HG02938 (cell line): Measurements from ENCODE around the gene RNF17.

Experiments used
- ATAC-seq: cut with Tn5 transposase; IDR thresholded peaks from one replicate; pipeline ENCODE4 v1.9.1; 2021; ENCODE audit warnings: mild to moderate bottlenecking, moderate library complexity; ENCODE audit not compliant: unreplicated experiment

The RNF17 gene

DNA sequence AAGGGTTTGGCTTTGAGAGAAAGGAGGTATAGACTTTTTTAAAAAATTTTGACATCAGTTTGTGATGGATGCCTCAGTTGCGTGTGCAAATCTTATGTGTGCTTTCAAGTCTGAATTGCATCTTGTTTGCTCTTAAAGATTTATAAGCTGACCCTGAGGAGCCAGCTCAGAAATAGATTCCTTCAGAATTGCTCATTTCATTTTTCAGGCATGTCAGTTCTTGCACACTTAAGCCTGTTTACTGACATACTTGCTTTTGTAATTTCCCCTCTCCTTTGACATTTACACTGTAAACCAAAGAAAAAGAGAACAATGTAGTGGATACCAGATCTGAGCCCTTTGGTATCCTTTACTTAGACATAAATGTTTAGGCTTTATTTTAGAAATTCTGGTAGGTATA, 87.6 kb downstream of the RNF17 start:
- no peak for ATAC-seq

DNA sequence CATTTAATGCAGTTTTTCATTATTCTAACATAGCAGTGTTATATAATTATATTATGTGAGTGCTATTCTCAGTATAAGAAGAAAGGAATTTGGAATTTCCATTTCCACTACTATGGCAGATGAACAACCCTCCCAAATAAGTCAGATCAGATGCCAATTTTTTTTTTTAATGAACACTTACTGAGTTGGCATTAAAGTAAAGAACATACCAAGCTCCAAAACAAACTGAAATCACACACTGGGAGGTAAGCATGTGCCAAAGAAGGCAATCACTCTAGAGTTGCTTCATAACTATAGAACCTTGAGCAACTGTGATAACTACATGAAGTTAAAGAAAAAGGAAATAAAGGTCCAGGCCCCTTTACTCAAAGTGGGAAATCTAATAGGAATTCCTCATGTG, 90.3 kb downstream of the RNF17 start:
- no peak for ATAC-seq

DNA sequence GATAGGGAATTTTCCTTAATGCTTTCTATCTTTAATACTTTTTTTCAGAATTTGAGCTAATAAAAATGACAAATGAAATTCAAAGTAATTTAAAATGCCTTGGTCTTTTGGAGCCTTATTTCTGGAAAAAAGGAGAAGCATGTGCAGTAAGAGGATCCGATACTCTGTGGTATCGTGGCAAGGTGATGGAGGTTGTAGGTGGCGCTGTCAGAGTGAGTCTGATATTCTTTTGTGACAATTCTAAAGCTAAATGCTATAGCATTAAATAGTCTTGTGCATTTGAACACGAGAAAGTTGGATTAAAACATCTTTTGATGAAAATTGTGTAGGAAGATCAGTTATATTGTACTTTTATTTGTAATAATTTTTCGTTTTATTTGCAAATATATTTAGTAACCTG, 95.0 kb downstream of the RNF17 start:
- no peak for ATAC-seq

DNA sequence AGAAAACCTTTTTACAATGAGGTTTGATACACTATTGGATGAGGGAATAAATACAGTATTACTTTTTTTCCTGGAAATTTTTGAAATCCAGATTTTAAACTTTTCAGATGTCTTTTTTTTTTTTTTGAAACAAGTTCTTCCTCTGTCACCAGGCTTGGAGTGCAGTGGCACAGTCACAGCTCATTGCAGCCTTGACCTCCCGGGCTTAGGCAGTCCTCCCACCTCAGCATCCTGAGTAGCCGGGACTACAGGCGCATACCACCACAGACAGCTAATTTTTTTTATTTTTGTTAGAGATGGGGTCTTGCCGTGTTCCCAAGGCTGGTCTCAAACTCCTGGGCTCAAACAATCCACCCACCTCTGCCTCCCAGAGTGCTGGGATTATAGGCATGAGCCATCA, 96.8 kb downstream of the RNF17 start:
- no peak for ATAC-seq

DNA sequence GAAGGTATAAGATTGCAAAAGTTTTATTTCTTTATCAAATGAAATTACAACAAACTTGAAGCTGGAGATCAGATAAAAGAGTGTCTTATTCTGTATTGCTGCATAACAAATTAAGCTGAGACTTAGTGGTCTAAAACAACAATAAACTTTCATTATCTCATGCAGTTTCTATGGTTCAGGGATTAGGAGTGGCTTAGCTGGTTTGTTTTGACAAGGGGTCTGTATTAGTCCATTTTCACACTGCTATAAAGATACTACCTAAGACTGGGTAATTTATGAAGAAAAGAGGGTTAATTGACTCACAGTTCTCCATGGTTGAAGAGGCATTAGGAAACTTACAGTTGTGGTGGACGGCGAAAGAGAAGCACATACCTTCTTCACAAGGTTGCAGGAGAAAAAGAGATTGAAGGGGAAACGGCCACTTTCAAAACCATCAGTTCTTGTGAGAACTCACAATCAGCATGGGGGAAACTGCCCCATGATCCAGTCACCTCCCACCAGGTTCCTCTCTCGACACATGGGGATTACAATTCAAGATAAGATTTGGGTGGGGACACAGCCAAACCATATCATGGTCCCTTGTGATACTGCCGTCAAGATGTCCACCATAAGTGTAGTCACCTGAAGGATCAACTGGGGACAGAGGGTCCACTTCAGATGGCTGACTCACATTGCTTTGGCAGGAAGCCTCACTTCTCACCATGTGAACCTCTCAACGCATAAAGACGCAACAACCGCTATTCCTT, 97.8 kb downstream of the RNF17 start:
- ATAC-seq, result no peak

DNA sequence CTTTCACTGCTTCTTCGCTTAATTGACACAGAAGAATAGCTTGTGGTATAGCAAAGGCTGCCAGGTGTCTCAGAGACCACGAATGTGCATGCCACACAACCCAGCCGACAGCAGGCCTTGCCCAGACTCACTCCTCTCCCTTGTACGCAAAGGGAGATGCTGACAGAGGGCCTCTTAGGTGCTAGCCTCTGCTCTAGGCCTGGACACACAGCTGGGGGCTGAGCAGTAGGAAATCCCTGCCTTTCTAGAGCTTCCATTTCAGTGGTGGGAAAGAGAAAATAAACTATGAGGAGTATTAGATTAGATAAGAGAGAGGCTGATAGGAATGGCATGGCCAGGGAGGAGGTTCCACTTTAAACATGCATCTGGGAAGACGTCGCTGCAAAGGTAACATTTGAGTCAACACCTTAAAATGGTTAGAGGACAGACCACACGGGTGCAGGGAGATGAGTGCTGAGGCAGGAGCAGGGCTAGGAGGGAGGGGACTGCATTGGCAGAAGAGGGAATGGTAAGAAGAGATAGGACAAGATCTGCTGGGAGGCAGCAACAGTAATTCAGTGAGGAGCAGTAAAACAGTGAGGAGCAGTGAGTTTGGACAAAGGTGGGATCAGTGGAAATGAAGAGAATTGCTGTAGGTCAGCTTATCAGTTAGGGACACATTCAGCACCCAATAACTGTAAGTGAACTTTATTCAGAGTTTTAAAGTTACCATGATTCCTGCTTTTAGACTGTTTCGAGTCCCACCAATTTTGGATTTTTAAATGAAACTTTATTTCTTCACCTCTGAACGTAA, 100.0 kb downstream of the RNF17 start:
- no peak for ATAC-seq

DNA sequence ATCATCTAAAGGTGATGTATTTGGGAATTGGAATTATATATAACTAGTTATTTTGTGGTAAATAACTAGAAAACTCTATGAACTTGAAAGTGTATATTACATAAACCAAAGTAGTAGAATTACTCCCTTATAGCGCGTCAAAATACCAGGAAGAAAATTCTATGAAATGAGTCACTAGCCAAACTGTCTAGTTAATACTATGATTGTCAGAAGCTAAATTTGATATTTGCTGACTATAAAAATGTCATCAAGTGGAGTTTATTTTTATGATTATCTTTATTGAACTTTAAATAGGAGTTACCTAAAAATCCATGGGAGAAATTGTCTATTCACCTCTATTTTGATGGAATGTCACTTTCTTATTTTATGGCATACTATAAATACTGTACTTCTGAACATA, 100.6 kb downstream of the RNF17 start:
- no peak for ATAC-seq

DNA sequence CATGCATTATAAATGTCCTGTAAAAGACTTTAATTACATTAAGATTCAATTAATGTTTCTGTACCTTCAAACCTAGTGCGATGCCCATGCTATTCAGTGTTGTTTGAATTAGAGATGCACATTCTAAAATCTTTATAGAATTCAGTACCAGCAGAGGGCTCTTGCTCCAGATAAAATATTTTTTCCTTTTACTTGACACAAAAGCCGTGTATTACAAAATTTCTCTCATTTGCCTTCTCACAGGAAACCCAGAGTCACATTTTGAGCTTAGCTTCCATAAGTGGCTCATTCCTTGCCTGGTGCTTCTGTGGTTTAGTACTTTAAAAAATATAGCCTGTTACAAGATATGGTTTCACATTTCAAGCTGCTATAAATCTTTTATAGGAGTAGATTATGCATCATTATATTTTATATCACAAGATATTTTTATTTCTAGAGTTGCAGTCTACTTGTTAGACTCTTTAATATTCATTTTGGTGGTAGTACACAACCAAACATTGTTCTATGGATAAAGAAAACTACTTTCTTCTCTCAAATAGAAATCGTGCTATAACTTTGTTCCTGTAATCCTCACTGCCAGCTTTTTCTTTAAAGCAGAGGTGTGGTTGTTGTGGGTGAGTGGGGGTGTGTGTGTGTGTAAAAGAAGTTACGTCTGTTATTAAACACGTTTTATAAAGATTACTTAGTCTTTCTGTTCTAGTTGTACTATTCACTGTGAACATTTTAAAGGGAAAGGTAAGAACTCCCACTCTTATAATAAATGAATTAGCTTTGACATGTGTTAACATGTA, 101.4 kb downstream of the RNF17 start:
- ATAC-seq, result no peak

DNA sequence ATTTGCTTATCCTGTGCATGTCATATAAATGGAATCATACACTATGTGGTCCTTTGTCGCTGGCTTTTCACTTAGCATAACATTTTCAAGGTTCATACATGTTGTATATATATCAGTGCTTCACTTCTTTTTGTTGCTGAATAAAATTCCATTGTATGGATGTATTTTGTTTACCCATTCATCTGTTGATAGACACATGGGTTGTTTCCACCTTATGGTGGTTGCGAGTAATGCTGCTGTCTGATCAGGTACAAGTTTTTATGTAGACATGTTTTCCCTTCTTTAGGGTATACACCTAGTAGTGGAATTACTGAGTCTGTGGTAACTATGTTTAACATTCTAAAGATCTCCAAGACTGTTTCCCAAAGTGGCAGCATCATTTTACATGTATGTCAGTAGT, 102.5 kb downstream of the RNF17 start:
- ATAC-seq, result no peak

DNA sequence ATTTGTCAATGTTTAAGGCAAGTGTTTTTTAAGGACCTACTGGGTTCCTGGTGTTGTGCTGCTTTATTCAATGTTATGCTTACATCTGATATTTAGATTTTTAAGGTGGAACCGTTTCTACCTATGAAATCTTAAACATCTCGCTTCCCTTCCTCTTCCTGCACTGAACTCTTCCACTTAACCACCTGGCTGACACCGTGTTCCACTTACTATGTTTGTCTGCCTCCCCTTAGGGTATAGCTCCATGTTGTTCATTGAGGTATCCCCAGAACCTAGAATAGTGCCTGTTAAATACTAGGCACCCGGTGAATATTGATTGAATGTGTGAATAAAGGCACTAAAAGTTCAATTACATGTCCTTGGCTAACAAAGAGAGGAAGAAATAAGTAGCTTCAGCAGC, 104.9 kb downstream of the RNF17 start:
- no peak for ATAC-seq

DNA sequence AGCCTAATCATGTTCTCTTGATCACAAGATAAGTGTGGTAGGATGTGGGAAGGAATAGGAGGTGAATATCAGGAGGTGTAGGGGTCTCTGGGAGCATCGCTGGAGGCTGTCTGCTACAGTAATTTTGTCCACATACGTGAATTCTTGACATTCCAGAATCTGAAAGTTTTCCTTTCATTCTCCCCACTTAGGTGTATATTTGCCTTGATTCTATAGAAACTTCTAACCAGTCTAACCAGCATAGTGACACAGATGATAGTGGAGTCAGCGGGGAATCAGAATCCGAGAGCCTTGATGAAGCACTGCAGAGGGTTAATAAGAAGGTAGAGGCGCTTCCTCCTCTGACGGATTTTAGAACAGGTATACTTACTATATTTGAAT, 106.4 kb downstream of the RNF17 start:
- no peak for ATAC-seq

DNA sequence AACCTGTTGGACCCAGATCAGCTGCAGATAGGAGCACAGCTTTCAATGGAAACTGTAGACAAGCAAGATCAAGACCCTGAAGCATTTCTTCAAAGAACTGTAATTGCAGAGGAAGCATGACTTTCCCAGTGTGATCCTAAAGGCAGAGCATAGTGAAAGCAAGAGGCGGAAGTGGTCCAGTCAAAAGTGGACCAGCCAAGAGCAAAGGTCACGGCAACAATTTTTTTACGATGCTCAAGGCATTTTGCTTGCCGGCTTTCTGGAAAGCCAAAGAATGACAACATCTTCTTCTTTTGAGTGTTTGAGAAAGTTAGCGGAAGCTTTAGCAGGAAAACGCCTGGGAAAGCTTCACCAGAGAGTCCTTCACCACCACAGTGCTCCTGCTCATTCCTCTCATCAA, 111.6 kb downstream of the RNF17 start:
- ATAC-seq, result no peak

DNA sequence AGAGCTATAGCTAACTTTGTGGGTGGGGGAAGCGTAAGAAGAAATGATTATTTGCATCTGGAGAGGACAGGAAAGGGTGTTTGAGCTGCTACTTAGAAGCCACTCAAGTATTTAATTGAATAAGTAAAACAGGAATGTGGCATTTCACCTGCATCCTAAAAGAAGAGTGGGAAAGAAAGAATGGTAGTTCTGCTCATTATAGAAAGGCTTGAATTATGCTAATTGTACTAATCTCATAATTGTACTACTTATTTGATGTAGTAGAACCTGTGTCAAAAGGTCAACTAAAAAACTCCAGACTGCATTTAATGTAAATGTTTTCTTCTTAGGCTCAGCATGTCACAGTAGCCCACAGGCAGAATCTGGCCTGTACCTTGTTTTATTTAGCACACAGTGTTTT, 113.6 kb downstream of the RNF17 start:
- ATAC-seq, result no peak

DNA sequence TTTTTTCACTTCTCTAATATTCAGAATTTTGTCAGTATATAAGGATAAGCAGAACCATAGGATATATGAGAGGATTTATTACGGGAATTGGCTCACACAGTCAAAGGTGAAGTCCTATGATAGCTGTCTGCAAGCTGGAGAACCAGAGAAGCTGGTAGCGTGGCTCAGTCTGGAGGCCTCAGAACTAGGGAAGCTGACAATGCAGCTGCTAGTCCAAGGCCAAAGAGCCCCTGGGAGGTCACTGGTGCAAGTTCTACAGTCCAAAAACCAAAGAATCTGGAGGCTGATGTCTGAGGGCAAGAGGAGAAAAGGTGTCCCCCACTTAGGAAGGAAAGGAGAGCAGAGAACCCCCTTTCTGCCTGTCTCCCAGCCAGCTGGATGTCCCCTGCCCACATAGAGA, 114.4 kb downstream of the RNF17 start:
- ATAC-seq, result no peak

DNA sequence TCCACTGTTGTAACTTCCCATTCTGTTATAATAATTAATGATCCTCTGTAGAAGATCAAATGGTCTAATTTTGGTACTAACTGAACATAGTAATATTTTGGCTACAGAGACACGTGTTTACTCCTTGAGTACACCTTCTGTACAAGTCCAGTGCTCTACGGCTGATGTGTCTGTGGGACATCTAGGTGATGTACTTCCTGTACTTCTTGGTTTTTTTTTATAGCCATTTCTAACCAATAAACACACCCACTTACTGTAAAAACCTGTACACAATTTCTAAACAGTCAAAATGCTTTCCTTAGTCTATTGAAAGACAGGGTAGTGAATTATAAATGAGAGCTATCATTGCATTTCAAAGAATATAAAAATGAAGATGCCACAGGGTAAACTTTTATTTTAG, 118.7 kb downstream of the RNF17 start:
- no peak for ATAC-seq

DNA sequence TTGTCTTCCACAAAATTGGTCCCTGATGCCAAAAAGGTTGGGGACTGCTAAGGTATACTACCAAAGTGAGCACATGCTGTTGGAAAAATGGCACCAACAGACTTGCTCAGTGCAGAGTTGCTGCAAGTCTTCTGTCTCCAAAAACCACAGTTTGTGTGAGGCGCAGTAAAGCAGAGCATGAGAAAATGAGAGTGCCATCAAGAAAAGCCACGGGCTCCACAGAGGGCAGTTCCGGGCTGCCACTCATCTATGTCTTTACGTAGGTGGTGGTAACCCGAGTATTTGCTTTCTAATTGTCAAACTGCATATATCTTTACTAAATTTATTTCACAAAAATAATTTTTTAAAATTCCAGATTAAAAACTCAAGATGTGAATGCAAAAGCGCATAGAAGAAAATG, 123.8 kb downstream of the RNF17 start:
- ATAC-seq, result no peak

DNA sequence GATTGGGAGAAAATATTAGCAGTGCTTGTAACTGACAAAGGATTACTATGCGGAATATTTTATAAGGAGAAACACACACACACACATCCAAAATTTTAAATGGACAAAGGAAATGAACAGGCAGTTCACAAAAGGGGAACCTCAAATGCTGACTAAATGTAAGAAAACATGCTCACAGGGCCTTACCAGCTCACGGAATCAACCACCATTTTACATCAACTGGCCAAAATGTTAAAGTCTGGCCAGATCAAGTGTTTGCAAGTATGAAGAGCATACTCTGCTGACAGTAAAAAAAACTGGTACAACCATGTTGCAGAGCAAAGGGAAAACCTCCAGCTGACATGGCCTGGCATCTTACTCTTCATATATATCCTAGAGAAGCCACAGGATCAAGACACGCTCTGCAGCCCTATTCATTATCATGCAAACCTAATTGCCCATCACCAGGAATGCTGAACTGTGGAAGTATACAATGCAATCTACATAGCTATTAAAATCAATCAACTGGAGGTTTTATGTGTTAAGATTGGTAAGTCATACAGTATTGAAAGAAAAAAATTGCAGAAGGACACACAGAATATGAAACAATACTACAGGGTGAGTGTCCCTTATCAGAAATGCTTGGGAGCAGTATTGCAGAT, 124.4 kb downstream of the RNF17 start:
- no peak for ATAC-seq

DNA sequence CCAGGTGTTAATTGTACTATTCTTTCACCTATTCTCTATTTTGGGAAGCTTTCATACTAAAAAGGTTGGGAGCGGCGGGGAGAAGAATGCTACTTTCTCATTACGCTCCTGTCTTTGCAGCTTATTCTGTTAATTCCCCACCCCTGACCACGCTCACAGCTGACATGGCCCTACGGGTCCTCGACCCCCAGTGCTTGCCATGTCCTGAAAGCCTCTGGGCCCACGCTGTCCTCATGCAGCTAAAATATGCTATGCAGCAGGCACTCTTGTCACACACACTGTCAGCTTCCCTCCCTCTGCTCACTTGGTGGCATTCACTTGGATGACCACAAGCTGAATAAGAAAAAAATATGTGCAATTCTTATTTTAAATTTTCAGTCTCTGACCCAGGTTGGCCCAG, 126.3 kb downstream of the RNF17 start:
- no peak for ATAC-seq

DNA sequence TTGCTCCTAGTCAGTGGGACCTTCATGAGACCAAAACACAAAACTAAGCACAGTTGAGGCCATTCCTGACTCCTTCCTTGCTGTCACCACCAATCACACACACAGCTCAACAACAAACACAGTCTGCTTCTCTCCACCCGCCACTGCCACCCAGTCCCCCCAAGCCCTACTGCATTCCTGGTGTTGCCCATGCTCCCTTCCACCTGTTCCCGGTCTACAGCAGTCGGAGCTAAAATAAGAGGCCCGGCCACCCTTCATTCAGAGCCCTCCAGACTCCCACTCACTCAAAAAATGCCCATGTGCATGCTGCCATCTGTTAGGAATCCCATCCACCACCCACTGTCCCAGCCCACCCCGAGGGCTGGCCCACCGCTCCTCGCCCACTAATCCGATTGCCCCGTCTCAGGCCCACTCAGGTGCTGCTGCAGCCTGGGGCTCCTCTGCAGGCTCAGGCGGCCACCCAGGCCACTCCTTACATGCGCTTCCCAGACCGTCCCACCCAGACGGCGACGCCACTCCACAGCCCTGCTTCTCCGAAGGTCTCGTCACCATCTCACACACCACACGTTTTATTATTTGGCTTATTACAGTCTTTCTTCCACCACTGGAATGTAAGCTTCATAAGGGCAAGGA, 127.6 kb downstream of the RNF17 start:
- ATAC-seq, result no peak

DNA sequence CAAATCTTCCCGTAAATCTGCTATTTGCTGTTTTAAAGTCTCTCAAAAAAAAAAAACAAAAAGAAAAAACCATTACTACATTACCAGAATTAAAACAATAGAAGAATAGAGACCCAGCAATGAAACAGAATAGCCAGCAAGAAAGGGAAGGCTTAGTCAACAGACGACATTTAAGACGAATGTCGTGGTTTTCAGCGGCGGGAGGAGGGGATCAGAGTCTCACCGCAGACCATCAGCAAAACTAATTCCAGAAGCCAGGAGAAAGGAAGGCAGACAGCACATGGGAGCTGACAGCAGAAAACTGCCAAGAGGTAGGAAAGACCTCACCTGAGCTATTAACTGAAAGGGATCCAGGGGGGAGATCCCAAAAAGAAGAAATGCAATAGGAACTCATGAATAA, 128.9 kb downstream of the RNF17 start:
- no peak for ATAC-seq

DNA sequence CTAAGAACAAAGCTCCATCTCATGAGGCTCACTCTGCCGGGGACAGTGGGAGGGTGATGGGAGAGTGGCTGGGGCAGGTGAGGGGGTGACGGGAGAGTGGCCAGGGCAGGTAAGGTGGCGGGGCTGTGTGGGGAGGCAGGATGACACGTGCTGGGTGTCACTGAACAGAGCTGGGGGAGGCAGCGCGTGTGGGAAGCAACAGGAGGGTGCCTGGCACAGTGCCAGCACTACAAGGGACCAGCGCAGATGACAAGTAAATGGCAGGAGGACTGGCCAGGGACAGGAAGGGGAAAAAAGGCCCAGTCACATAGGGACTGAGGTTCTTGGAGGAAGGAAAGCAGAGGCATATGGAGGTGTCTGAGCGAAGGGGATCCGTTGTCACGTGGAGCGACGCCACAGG, 129.9 kb downstream of the RNF17 start:
- ATAC-seq, result no peak
